K562 (cell line): Measurements from ENCODE around the gene GNB2. TPM values are rescaled to one million over a fixed set of nuclear protein-coding genes. Genes with fewer than 3 reads are reported as not detected.
A peak's percentile ranks its signal among the peaks of the same experiment; 100 is the strongest.

Experiments used
- CHD1 ChIP-seq: fragments of 200-600 bp; sonication (generic); IDR thresholded peaks from one replicate; pipeline ENCODE4 v1.6.1; 2012; ENCODE audit warnings: mild to moderate bottlenecking, moderate library complexity, low read length, inconsistent platforms
- CTBP1 ChIP-seq: fragments of 450-650 bp; IDR thresholded peaks from 2 replicates; pipeline ENCODE4 v1.6.1; 2016; ENCODE audit warnings: borderline replicate concordance
- EGR1 ChIP-seq: fragments of 450-650 bp; conservative IDR thresholded peaks from 2 replicates; pipeline ENCODE4 v1.6.1; 2017; ENCODE audit warnings: mild to moderate bottlenecking
- FUS ChIP-seq: fragments of 200-400 bp; formaldehyde crosslinking; optimal IDR thresholded peaks from 2 replicates; pipeline ENCODE3; 2017; ENCODE audit warnings: low read depth, low read length
- L3MBTL2 ChIP-seq: fragments of 450-650 bp; IDR thresholded peaks from 2 replicates; pipeline ENCODE4 v1.6.1; 2016; ENCODE audit warnings: mild to moderate bottlenecking, moderate library complexity
- POLR2G ChIP-seq: fragments of 200-400 bp; formaldehyde crosslinking; IDR thresholded peaks from 2 replicates; pipeline ENCODE4 v1.6.1; 2017; ENCODE audit warnings: low read depth, mild to moderate bottlenecking, antibody characterized with exemption, low read length, moderate library complexity
- RAD21 ChIP-seq, 2 experiments: fragments of 250-450 bp in 1 of 2; fragments of 450-650 bp in 1 of 2; sonication (Bioruptor Pico) in 1 of 2; formaldehyde crosslinking in 1 of 2; IDR thresholded peaks in 1 of 2; conservative IDR thresholded peaks in 1 of 2; 2 replicates each; pipeline versions ENCODE4 v1.4.0 to v1.8.0; 2020 to 2022; ENCODE audit warnings: mild to moderate bottlenecking in 2 of 2, moderate library complexity in 1 of 2
- RBFOX2 ChIP-seq: fragments of 200-400 bp; formaldehyde crosslinking; IDR thresholded peaks from 2 replicates; pipeline ENCODE4 v1.6.1; 2017; ENCODE audit warnings: low read depth, mild to moderate bottlenecking, low read length, moderate library complexity
- SIN3B ChIP-seq: fragments of 450-650 bp; IDR thresholded peaks from 2 replicates; pipeline ENCODE4 v1.6.1; 2017; ENCODE audit warnings: low read depth, mild to moderate bottlenecking, moderate library complexity
- UBTF ChIP-seq, 2 experiments: IDR thresholded peaks; 2 replicates each; pipeline ENCODE4 v1.6.1; 2012; ENCODE audit warnings: improper control_type of control experiment in 2 of 2, low read depth in 2 of 2, low read length in 2 of 2, borderline replicate concordance in 1 of 2
- ZBTB43 ChIP-seq: sonication (generic); formaldehyde crosslinking; IDR thresholded peaks from 2 replicates; pipeline ENCODE4 v1.8.0; 2023; ENCODE audit warnings: mild to moderate bottlenecking, missing genetic modification reagents
- ZNF12 ChIP-seq: sonication (generic); formaldehyde crosslinking; IDR thresholded peaks from 2 replicates; pipeline ENCODE4 v1.4.0; 2020; ENCODE audit warnings: mild to moderate bottlenecking, missing genetic modification reagents
- polyA plus RNA-seq, 8 experiments: library from polyadenylated mRNA; depleted of rRNA in 4 of 8; stranded (reverse) in 5 of 8; unstranded in 3 of 8; fragments of >200 nt; fragmentation: Nextera tagmentation in 2 of 8; fragmentation: Illumina TruSeq in 1 of 8; extraction: Ambion mirVana in 2 of 8; extraction: Trizol in 1 of 8; gene quantifications; 2 replicates each; pipeline versions ENCODE4 v1.2.1 to v1.2.3, GENCODE V29; 2011 to 2014; ENCODE audit warnings: inconsistent platforms in 1 of 8, missing spikeins in 1 of 8
- total RNA-seq, 7 experiments: library from RNA; depleted of rRNA in 6 of 7; stranded (reverse); fragments of >200 nt in 6 of 7; fragmentation: Illumina TruSeq in 2 of 7; extraction: Trizol in 2 of 7; gene quantifications; 2 replicates each; pipeline versions ENCODE4 v1.2.1 to v1.2.3, GENCODE V29; 2011 to 2021; ENCODE audit warnings: low replicate concordance in 1 of 7
- TF ChIP-seq, protein P1 (sequence below): sonication (generic); formaldehyde crosslinking; IDR thresholded peaks from 2 replicates; pipeline ENCODE4 v1.8.0; 2022; ENCODE audit warnings: mild to moderate bottlenecking, missing genetic modification reagents
- TF ChIP-seq, protein P2 (sequence below): sonication (generic); formaldehyde crosslinking; IDR thresholded peaks from 2 replicates; pipeline ENCODE4 v1.8.0; 2023; ENCODE audit warnings: mild to moderate bottlenecking, missing genetic modification reagents

Gene GNB2
- total and polyA plus RNA-seq, 9 of the 15 experiments (the other 6 are each of a cell fraction or from before 2014, with no cell fraction given) = 0.65 to 320 (median 104) TPM

GRCh38 chr7:100693312-100694097, 20.0 kb downstream of the GNB2 start (continued):
- TF ChIP-seq RBFOX2 (peak; percentile 75), CHD1 (peak; percentile 93), FUS (peak; percentile 51), RAD21 (CRISPR knock-in tag; conservative IDR thresholded peaks at IDR 0.05 in 1 of 2, IDR thresholded peaks at IDR 0.05 in 1 of 2) (no peak), CTBP1 (no peak; the same call in 1 of the 2 replicates), L3MBTL2 (0 out of 2 replicates have a peak, but pooled peaks have one; percentile 10), ZBTB43 (CRISPR knock-in tag) (no peak), UBTF (IDR thresholded peaks at IDR 0.05; ENCODE audit: borderline replicate concordance in 1 of 2, low read depth in 2 of 2, low read length in 2 of 2) (0 out of 4 replicates have a peak, but pooled peaks of 1 of the 2 experiments have one; percentile 25), SIN3B (no peak), POLR2G (peak; percentile 73), ZNF12 (CRISPR knock-in tag) (0 out of 2 replicates have a peak, but pooled peaks have one; percentile 36), EGR1 (peak; percentile 67)
- TF ChIP-seq, protein P1, sequence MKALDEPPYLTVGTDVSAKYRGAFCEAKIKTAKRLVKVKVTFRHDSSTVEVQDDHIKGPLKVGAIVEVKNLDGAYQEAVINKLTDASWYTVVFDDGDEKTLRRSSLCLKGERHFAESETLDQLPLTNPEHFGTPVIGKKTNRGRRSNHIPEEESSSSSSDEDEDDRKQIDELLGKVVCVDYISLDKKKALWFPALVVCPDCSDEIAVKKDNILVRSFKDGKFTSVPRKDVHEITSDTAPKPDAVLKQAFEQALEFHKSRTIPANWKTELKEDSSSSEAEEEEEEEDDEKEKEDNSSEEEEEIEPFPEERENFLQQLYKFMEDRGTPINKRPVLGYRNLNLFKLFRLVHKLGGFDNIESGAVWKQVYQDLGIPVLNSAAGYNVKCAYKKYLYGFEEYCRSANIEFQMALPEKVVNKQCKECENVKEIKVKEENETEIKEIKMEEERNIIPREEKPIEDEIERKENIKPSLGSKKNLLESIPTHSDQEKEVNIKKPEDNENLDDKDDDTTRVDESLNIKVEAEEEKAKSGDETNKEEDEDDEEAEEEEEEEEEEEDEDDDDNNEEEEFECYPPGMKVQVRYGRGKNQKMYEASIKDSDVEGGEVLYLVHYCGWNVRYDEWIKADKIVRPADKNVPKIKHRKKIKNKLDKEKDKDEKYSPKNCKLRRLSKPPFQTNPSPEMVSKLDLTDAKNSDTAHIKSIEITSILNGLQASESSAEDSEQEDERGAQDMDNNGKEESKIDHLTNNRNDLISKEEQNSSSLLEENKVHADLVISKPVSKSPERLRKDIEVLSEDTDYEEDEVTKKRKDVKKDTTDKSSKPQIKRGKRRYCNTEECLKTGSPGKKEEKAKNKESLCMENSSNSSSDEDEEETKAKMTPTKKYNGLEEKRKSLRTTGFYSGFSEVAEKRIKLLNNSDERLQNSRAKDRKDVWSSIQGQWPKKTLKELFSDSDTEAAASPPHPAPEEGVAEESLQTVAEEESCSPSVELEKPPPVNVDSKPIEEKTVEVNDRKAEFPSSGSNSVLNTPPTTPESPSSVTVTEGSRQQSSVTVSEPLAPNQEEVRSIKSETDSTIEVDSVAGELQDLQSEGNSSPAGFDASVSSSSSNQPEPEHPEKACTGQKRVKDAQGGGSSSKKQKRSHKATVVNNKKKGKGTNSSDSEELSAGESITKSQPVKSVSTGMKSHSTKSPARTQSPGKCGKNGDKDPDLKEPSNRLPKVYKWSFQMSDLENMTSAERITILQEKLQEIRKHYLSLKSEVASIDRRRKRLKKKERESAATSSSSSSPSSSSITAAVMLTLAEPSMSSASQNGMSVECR (CRISPR knock-in tag) = peak; percentile 31; the same call in 1 of the 2 replicates
- TF ChIP-seq, protein P2, sequence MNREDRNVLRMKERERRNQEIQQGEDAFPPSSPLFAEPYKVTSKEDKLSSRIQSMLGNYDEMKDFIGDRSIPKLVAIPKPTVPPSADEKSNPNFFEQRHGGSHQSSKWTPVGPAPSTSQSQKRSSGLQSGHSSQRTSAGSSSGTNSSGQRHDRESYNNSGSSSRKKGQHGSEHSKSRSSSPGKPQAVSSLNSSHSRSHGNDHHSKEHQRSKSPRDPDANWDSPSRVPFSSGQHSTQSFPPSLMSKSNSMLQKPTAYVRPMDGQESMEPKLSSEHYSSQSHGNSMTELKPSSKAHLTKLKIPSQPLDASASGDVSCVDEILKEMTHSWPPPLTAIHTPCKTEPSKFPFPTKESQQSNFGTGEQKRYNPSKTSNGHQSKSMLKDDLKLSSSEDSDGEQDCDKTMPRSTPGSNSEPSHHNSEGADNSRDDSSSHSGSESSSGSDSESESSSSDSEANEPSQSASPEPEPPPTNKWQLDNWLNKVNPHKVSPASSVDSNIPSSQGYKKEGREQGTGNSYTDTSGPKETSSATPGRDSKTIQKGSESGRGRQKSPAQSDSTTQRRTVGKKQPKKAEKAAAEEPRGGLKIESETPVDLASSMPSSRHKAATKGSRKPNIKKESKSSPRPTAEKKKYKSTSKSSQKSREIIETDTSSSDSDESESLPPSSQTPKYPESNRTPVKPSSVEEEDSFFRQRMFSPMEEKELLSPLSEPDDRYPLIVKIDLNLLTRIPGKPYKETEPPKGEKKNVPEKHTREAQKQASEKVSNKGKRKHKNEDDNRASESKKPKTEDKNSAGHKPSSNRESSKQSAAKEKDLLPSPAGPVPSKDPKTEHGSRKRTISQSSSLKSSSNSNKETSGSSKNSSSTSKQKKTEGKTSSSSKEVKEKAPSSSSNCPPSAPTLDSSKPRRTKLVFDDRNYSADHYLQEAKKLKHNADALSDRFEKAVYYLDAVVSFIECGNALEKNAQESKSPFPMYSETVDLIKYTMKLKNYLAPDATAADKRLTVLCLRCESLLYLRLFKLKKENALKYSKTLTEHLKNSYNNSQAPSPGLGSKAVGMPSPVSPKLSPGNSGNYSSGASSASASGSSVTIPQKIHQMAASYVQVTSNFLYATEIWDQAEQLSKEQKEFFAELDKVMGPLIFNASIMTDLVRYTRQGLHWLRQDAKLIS (CRISPR knock-in tag) = 0 out of 2 replicates have a peak, but pooled peaks have one; percentile 46
